HepG2 (cell line): Measurements from ENCODE around the gene SUPT4H1. TPM values are rescaled to one million over a fixed set of nuclear protein-coding genes. Genes with fewer than 3 reads are reported as not detected.

Experiments used
- RERE ChIP-seq: IDR thresholded peaks from 2 replicates; pipeline ENCODE4 v1.6.1; 2016; ENCODE audit warnings: low read depth, missing genetic modification reagents, missing compliant biosample characterization
- RNF2 ChIP-seq: fragments of 450-650 bp; conservative IDR thresholded peaks from 2 replicates; pipeline ENCODE4 v1.6.1; 2016; ENCODE audit warnings: low read depth
- ZNF672 ChIP-seq: sonication (generic); formaldehyde crosslinking; IDR thresholded peaks from 2 replicates; pipeline ENCODE4 v1.8.1; 2022; ENCODE audit warnings: missing genetic modification reagents
- polyA plus RNA-seq, 8 experiments: library from polyadenylated mRNA; depleted of rRNA in 3 of 8; stranded (reverse) in 7 of 8; unstranded in 1 of 8; fragments of >200 nt; fragmentation: Illumina TruSeq in 4 of 8; extraction: Trizol in 4 of 8; gene quantifications; 2 replicates each; pipeline versions ENCODE4 v1.2.1 to v1.2.3, GENCODE V29; 2011 to 2016; ENCODE audit warnings: low read depth in 4 of 8, missing spikeins in 1 of 8, mixed read lengths in 1 of 8; ENCODE audit not compliant: insufficient read depth in 1 of 8
- total RNA-seq, 5 experiments: library from RNA; depleted of rRNA; stranded (reverse); fragments of >200 nt; fragmentation: Illumina TruSeq; extraction: Trizol; gene quantifications; 2 replicates each; pipeline ENCODE4 v1.2.3, GENCODE V29; 2016; ENCODE audit warnings: low read depth in 1 of 5
- TF ChIP-seq, protein P1 (sequence below): sonication (generic); formaldehyde crosslinking; IDR thresholded peaks from 2 replicates; pipeline ENCODE4 v1.5.1; 2020; ENCODE audit warnings: mild to moderate bottlenecking, missing genetic modification reagents, borderline replicate concordance

The SUPT4H1 gene
- total and polyA plus RNA-seq, 2 of the 13 experiments (the other 11 are each of a cell fraction or from before 2014, with no cell fraction given) = 155 to 244 TPM

- TF ChIP-seq RERE (CRISPR knock-in tag) = no peak
- TF ChIP-seq, protein P1, sequence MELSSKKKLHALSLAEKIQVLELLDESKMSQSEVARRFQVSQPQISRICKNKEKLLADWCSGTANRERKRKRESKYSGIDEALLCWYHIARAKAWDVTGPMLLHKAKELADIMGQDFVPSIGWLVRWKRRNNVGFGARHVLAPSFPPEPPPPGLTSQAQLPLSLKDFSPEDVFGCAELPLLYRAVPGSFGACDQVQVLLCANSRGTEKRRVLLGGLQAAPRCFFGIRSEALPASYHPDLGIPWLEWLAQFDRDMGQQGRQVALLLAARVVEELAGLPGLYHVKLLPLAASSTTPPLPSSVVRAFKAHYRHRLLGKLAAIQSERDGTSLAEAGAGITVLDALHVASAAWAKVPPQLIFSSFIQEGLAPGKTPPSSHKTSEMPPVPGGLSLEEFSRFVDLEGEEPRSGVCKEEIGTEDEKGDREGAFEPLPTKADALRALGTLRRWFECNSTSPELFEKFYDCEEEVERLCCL (CRISPR knock-in tag) = no peak; the same call in 1 of the 2 replicates
- TF ChIP-seq RNF2 = no peak
- TF ChIP-seq ZNF672 (CRISPR knock-in tag) = peak; percentile 17; the same call in 1 of the 2 replicates
These were observed 38.9 kb upstream of the SUPT4H1 start (continued) for GRCh38 chr17:58390884-58391283.
